ENCODE measurements around the gene LYRM4. TPM values are rescaled to one million over a fixed set of nuclear protein-coding genes. Genes with fewer than 3 reads are reported as not detected.

Gene LYRM4
- total RNA-seq, 1 experiment from 2014 or later, result 37.0 TPM

GRCh38 chr6:5135788-5136376, 124.9 kb downstream of the LYRM4 start:
- Histone ChIP-seq H2AFZ (no peak overlapping the region), H3K4me2 (no peak overlapping the region), H3K27ac (no peak overlapping the region), H3K4me3 (no peak overlapping the region), H3K9me3 (ENCODE audit: insufficient read depth, low read depth) (no peaks in the 10 kb centered on the region), H3F3A (ENCODE audit: insufficient read depth, low read depth) (no peaks in the 10 kb centered on the region), H4K20me1 (ENCODE audit: insufficient read depth) (no peaks in the 10 kb centered on the region), H3K27me3 (ENCODE audit: insufficient read depth, low read depth) (no peaks in the 10 kb centered on the region), H3K9me2 (ENCODE audit: insufficient read depth) (no peaks in the 10 kb centered on the region), H3K4me1 (replicated peaks; ENCODE audit: insufficient read depth) (no peaks in the 10 kb centered on the region), H3K79me2 (ENCODE audit: low read depth) (no peaks in the 10 kb centered on the region), H3K36me3 (ENCODE audit: low read depth) (no peaks in the 10 kb centered on the region)
- intact Hi-C loops (cut with micrococcal nuclease; ENCODE audit: unreplicated experiment), result no loop called here
- ChIA-PET CTCF (no interaction called here), POLR2A (ENCODE audit: unreplicated experiment) (no interaction called here)
- BruUV-seq (replicated peaks), result no TSS peak
- TF ChIP-seq EZH2 (IDR thresholded peaks at IDR 0.05; ENCODE audit: low read depth), result no peak
- peak; percentile 67 for TF ChIP-seq CTCF (conservative IDR thresholded peaks at IDR 0.05)
- no peak for DNase-seq

- H3K27ac ChIP-seq, result no peak overlapping the region
- ChIA-PET CTCF (no interaction called here), POLR2A (ENCODE audit: unreplicated experiment) (no interaction called here)
- no peaks in the 10 kb centered on the region for H3K36me3 ChIP-seq (ENCODE audit: low read depth)
- H3K79me2 ChIP-seq (ENCODE audit: low read depth), result no peaks in the 10 kb centered on the region
- H3K4me2 ChIP-seq, result no peak overlapping the region
- no peaks in the 10 kb centered on the region for H3F3A ChIP-seq (ENCODE audit: insufficient read depth, low read depth)
- no peaks in the 10 kb centered on the region for H3K9me3 ChIP-seq (ENCODE audit: insufficient read depth, low read depth)
- no peak for TF ChIP-seq CTCF (conservative IDR thresholded peaks at IDR 0.05)
- TF ChIP-seq EZH2 (IDR thresholded peaks at IDR 0.05; ENCODE audit: low read depth), result no peak
- H3K27me3 ChIP-seq (ENCODE audit: insufficient read depth, low read depth), result no peaks in the 10 kb centered on the region
- no TSS peak for BruUV-seq (replicated peaks)
- no peaks in the 10 kb centered on the region for H3K9me2 ChIP-seq (ENCODE audit: insufficient read depth)
- H2AFZ ChIP-seq, result no peak overlapping the region
- intact Hi-C loops (cut with micrococcal nuclease; ENCODE audit: unreplicated experiment), result no loop called here
- H4K20me1 ChIP-seq (ENCODE audit: insufficient read depth), result no peaks in the 10 kb centered on the region
- H3K4me1 ChIP-seq (replicated peaks; ENCODE audit: insufficient read depth), result no peaks in the 10 kb centered on the region
- DNase-seq, result no peak
- no peak overlapping the region for H3K4me3 ChIP-seq
These were observed 126.8 kb downstream of the LYRM4 start for GRCh38 chr6:5133943-5134342.

- no peaks in the 10 kb centered on the region for H3K36me3 ChIP-seq (ENCODE audit: low read depth)
- no peaks in the 10 kb centered on the region for H3K9me2 ChIP-seq (ENCODE audit: insufficient read depth)
- no peaks in the 10 kb centered on the region for H3K9me3 ChIP-seq (ENCODE audit: insufficient read depth, low read depth)
- H4K20me1 ChIP-seq (ENCODE audit: insufficient read depth), result no peaks in the 10 kb centered on the region
- H3K79me2 ChIP-seq (ENCODE audit: low read depth), result no peaks in the 10 kb centered on the region
- no peak overlapping the region for H3K27ac ChIP-seq
- H3K4me3 ChIP-seq, result no peak overlapping the region
- no peaks in the 10 kb centered on the region for H3K27me3 ChIP-seq (ENCODE audit: insufficient read depth, low read depth)
- no peak overlapping the region for H3K4me2 ChIP-seq
- no TSS peak for BruUV-seq (replicated peaks)
- ChIA-PET CTCF (no interaction called here), POLR2A (ENCODE audit: unreplicated experiment) (no interaction called here)
- DNase-seq, result no peak
- intact Hi-C loops (cut with micrococcal nuclease; ENCODE audit: unreplicated experiment), result no loop called here
- H3F3A ChIP-seq (ENCODE audit: insufficient read depth, low read depth), result no peaks in the 10 kb centered on the region
- H3K4me1 ChIP-seq (replicated peaks; ENCODE audit: insufficient read depth), result no peaks in the 10 kb centered on the region
- H2AFZ ChIP-seq, result no peak overlapping the region
- TF ChIP-seq EZH2 (IDR thresholded peaks at IDR 0.05; ENCODE audit: low read depth) (no peak), CTCF (conservative IDR thresholded peaks at IDR 0.05) (no peak)
These were observed 128.0 kb downstream of the LYRM4 start for GRCh38 chr6:5132731-5133130.
